ENCODE results near the gene ANKLE2. TPM values are rescaled to one million over a fixed set of nuclear protein-coding genes. Genes with fewer than 3 reads are reported as not detected.
"Not testable (repeated sequence)": the region's sequence is repeated elsewhere in the genome, so short reads cannot be mapped to it uniquely, and the experiment has no call there.

ANKLE2 gene
- 10 to 100 TPM; 21.1 to 34.1 TPM for total RNA-seq
- long read RNA-seq, full-length matches to known transcripts, result 8 of 14 reads
- long read RNA-seq, partial matches to known transcripts, result 4 of 14 reads
- long read RNA-seq, other reads (novel, unspliced or antisense), result 2 of 14 reads

- ATAC-seq (peak; percentile 31 to 52), DNase-seq (peak; percentile 51)
- intact Hi-C loops (cut with DNase I), result no loop called here
Measured at GRCh38 chr12:132761032-132761920, at the start of gene ANKLE2. Gene ANKLE2 (minus strand): TSS chr12:132761832. CDS start chr12:132761798, 34 bp downstream.

- DNase-seq; intact Hi-C loops (cut with DNase I); ATAC-seq: not testable (repeated sequence)
Measured at GRCh38 chr12:132809391-132809790, 47.8 kb upstream of the ANKLE2 start.

GRCh38 chr12:132807295-132808092, 45.9 kb upstream of the ANKLE2 start:
- ATAC-seq (peak in 1 of 2 donors; percentile 6), DNase-seq (no peak)
- intact Hi-C loops (cut with DNase I), result no loop called here

- no peak for DNase-seq
- intact Hi-C loops (cut with DNase I), result no loop called here
- no peak for ATAC-seq
Measured at GRCh38 chr12:132806857-132807256, 45.2 kb upstream of the ANKLE2 start.

- DNase-seq (no peak), ATAC-seq (peak in 1 of 2 donors; percentile 27)
- intact Hi-C loops (cut with DNase I), result no loop called here
Measured at GRCh38 chr12:132804426-132804861, 42.8 kb upstream of the ANKLE2 start.

GRCh38 chr12:132803888-132804287, 42.3 kb upstream of the ANKLE2 start:
- peak; percentile 63 for DNase-seq
- ATAC-seq, result peak; percentile 66 to 92

GRCh38 chr12:132803125-132803524, 41.5 kb upstream of the ANKLE2 start:
- intact Hi-C loops (cut with DNase I), result no loop called here
- ATAC-seq (no peak), DNase-seq (no peak)

More at GRCh38 chr12:132803888-132804287, 42.3 kb upstream of the ANKLE2 start:
- intact Hi-C loops (cut with DNase I), result no loop called here

GRCh38 chr12:132801741-132802140, 40.1 kb upstream of the ANKLE2 start:
- DNase-seq, result no peak
- no peak for ATAC-seq
- intact Hi-C loops (cut with DNase I), result no loop called here

- intact Hi-C loops (cut with DNase I), result no loop called here
- ATAC-seq (no peak), DNase-seq (no peak)
Measured at GRCh38 chr12:132798836-132799235, 37.2 kb upstream of the ANKLE2 start.

GRCh38 chr12:132797820-132798570, 36.4 kb upstream of the ANKLE2 start:
- ATAC-seq, result no peak
- DNase-seq, result no peak
- intact Hi-C loops (cut with DNase I), result no loop called here

GRCh38 chr12:132795847-132796246, 34.2 kb upstream of the ANKLE2 start:
- ATAC-seq (no peak), DNase-seq (no peak)
- intact Hi-C loops (cut with DNase I), result no loop called here

GRCh38 chr12:132791940-132792339, 30.3 kb upstream of the ANKLE2 start:
- ATAC-seq; DNase-seq; intact Hi-C loops (cut with DNase I): not testable (repeated sequence)

GRCh38 chr12:132789099-132789471, 27.5 kb upstream of the ANKLE2 start:
- intact Hi-C loops (cut with DNase I), result no loop called here
- DNase-seq (no peak), ATAC-seq (no peak)

- ATAC-seq, result peak in 1 of 2 donors; percentile 12
- no peak for DNase-seq
- intact Hi-C loops (cut with DNase I), result no loop called here
Measured at GRCh38 chr12:132788375-132789098, 26.9 kb upstream of the ANKLE2 start.

- intact Hi-C loops (cut with DNase I), result no loop called here
- ATAC-seq (no peak), DNase-seq (no peak)
Measured at GRCh38 chr12:132787877-132788276, 26.2 kb upstream of the ANKLE2 start.

GRCh38 chr12:132786192-132786591, 24.6 kb upstream of the ANKLE2 start:
- no peak for DNase-seq
- intact Hi-C loops (cut with DNase I), result no loop called here
- ATAC-seq, result no peak

- DNase-seq (no peak), ATAC-seq (no peak)
- intact Hi-C loops (cut with DNase I), result no loop called here
Measured at GRCh38 chr12:132784580-132784979, 22.9 kb upstream of the ANKLE2 start.

- intact Hi-C loops (cut with DNase I), result no loop called here
- DNase-seq, result no peak
- ATAC-seq, result peak; percentile 39 to 43
Measured at GRCh38 chr12:132783917-132784531, 22.4 kb upstream of the ANKLE2 start.
